ENCODE measurements around the gene TMEM256.

GRCh38 chr17:7411427-7411750 lies 7.5 kb upstream of the TMEM256 start:
- TF ChIP-seq CTCF (IDR thresholded peaks at IDR 0.05; ENCODE audit: insufficient read depth, low read length, poor library complexity, severe bottlenecking), result no peak
- TF ChIP-seq EZH2phosphoT487 (conservative IDR thresholded peaks at IDR 0.05; ENCODE audit: low read length), result no peak

Data from SU-DHL-6 (cell line).